ENCODE results near the gene ARTN. TPM values are rescaled to one million over a fixed set of nuclear protein-coding genes. Genes with fewer than 3 reads are reported as not detected.
A peak's percentile ranks its signal among the peaks of the same experiment; 100 is the strongest.

The ARTN gene
- total and polyA plus RNA-seq, 11 donors = 0.07 to 1.3 (median 0.23) TPM; not detected in 6

GRCh38 chr1:43951021-43951985, 17.7 kb downstream of the ARTN start:
- H3K4me3 ChIP-seq = no peak overlapping the region
- WGBS, 4 donors = 87 to 95% (median 93%) methylated on average over 4 of the region's 4 CpGs
- DNase-seq (no peak), ATAC-seq (no peak)
- no peaks in the 10 kb centered on the region for H3K9me3 ChIP-seq
- H3K27me3 ChIP-seq = no peaks in the 10 kb centered on the region
- no peak for TF ChIP-seq CTCF (IDR thresholded peaks at IDR 0.05)
- no peak for TF ChIP-seq POLR2A (IDR thresholded peaks at IDR 0.05)
- intact Hi-C loops (cut with DNase I) = no loop called here
- H3K4me1 ChIP-seq = peaks cover 6 to 74% (median 43%) of the 10 kb centered on the region in 12 donors
- H3K36me3 ChIP-seq = peaks cover 0 to 39% (median 13%) of the 10 kb centered on the region in 9 donors
- H3K27ac ChIP-seq = no peak overlapping the region

- WGBS, 4 donors = 69 to 85% (median 80%) methylated on average over 8 of the region's 8 CpGs
- Histone ChIP-seq H3K27me3 (no peaks in the 10 kb centered on the region), H3K9me3 (no peaks in the 10 kb centered on the region), H3K4me1 (peaks cover 6 to 65% (median 37%) of the 10 kb centered on the region in 12 donors), H3K36me3 (peaks cover 0 to 54% (median 28%) of the 10 kb centered on the region in 9 donors), H3K27ac (peak overlapping the region in 1 of 12 donors; percentile 33), H3K4me3 (no peak overlapping the region)
- TF ChIP-seq POLR2A (IDR thresholded peaks at IDR 0.05) (no peak), CTCF (IDR thresholded peaks at IDR 0.05) (no peak)
- intact Hi-C loops (cut with DNase I) = no loop called here
- no peak for ATAC-seq
- DNase-seq = no peak
These were observed 19.2 kb downstream of the ARTN start for GRCh38 chr1:43952731-43953346.

GRCh38 chr1:43953361-43953760, 19.8 kb downstream of the ARTN start:
- H3K4me1 ChIP-seq = peaks cover 3 to 60% (median 31%) of the 10 kb centered on the region in 12 donors
- WGBS, 4 donors = 77 to 84% (median 78%) methylated on average over 3 of the region's 3 CpGs
- TF ChIP-seq POLR2A (IDR thresholded peaks at IDR 0.05) (no peak), CTCF (IDR thresholded peaks at IDR 0.05) (no peak)
- H3K27ac ChIP-seq = peak overlapping the region in 2 of 12 donors; percentile 33 to 35
- DNase-seq (no peak), ATAC-seq (no peak)
- peaks cover 0 to 59% (median 33%) of the 10 kb centered on the region in 9 donors for H3K36me3 ChIP-seq
- H3K27me3 ChIP-seq = no peaks in the 10 kb centered on the region
- no peaks in the 10 kb centered on the region for H3K9me3 ChIP-seq
- intact Hi-C loops (cut with DNase I) = no loop called here
- H3K4me3 ChIP-seq = no peak overlapping the region

- Histone ChIP-seq H3K27ac (no peak overlapping the region), H3K27me3 (no peaks in the 10 kb centered on the region), H3K36me3 (peaks cover 0 to 66% (median 40%) of the 10 kb centered on the region in 9 donors), H3K4me1 (peaks cover 0 to 53% (median 25%) of the 10 kb centered on the region in 12 donors), H3K4me3 (no peak overlapping the region), H3K9me3 (no peaks in the 10 kb centered on the region)
- intact Hi-C loops (cut with DNase I) = no loop called here
- ATAC-seq (no peak), DNase-seq (no peak)
- no peak for TF ChIP-seq POLR2A (IDR thresholded peaks at IDR 0.05)
- no peak for TF ChIP-seq CTCF (IDR thresholded peaks at IDR 0.05)
- WGBS, 4 donors = 88 to 94% (median 92%) methylated on average over 5 of the region's 5 CpGs
These were observed 20.4 kb downstream of the ARTN start for GRCh38 chr1:43954036-43954435.

Data from heart left ventricle (tissue), 16 donors.